Activated CD8-positive, alpha-beta memory T cell treated with anti-CD3 and anti-CD28 coated beads, Interleukin-2, amount 50 U/mL, for 1 hour (primary cell): ENCODE results near the gene RABEPK.
"Not testable (repeated sequence)": the region's sequence is repeated elsewhere in the genome, so short reads cannot be mapped to it uniquely, and the experiment has no call there.

Source experiments
- DNase-seq: peaks from one replicate; pipeline ENCODE4 v3.0.0-alpha.2; 2020; ENCODE audit errors: extremely low read depth

Gene RABEPK

GRCh38 chr9:125194466-125194865, 5.9 kb upstream of the RABEPK start:
- DNase-seq = not testable (repeated sequence)

GRCh38 chr9:125195591-125195990, 4.8 kb upstream of the RABEPK start:
- not testable (repeated sequence) for DNase-seq

- no peak for DNase-seq
These were observed 2.7 kb downstream of the RABEPK start for GRCh38 chr9:125202846-125203618.

- DNase-seq = no peak
These were observed 4.1 kb downstream of the RABEPK start for GRCh38 chr9:125204477-125204876.

GRCh38 chr9:125214186-125214585, 13.8 kb downstream of the RABEPK start:
- DNase-seq = no peak

GRCh38 chr9:125218621-125219020, 18.3 kb downstream of the RABEPK start:
- DNase-seq = no peak

GRCh38 chr9:125224858-125225257, 24.5 kb downstream of the RABEPK start:
- not testable (repeated sequence) for DNase-seq

- no peak for DNase-seq
These were observed 27.4 kb downstream of the RABEPK start for GRCh38 chr9:125227761-125228160.

- DNase-seq = no peak
These were observed 33.3 kb downstream of the RABEPK start for GRCh38 chr9:125233678-125234077.

- not testable (repeated sequence) for DNase-seq
These were observed 33.8 kb downstream of the RABEPK start for GRCh38 chr9:125234099-125234498.

- DNase-seq = no peak
These were observed 35.6 kb downstream of the RABEPK start for GRCh38 chr9:125235804-125236519.

GRCh38 chr9:125236520-125237159, 36.3 kb downstream of the RABEPK start:
- not testable (repeated sequence) for DNase-seq

- DNase-seq = no peak
These were observed 38.0 kb downstream of the RABEPK start for GRCh38 chr9:125238127-125238914.

GRCh38 chr9:125238915-125239446, 38.6 kb downstream of the RABEPK start:
- DNase-seq = no peak

GRCh38 chr9:125239631-125240597, 39.6 kb downstream of the RABEPK start:
- no peak for DNase-seq

- no peak for DNase-seq
These were observed 40.3 kb downstream of the RABEPK start for GRCh38 chr9:125240649-125240999.

GRCh38 chr9:125241000-125241862, 40.9 kb downstream of the RABEPK start, which contains the start of gene HSPA5:
Gene HSPA5 (minus strand): TSS chr9:125241343. CDS start chr9:125241126, 217 bp downstream.
- peak; percentile 98 for DNase-seq

GRCh38 chr9:125241863-125242739, 41.8 kb downstream of the RABEPK start:
- no peak for DNase-seq
